Germinal center (tissue), 1 donor: ENCODE measurements around the gene SPINT1.

Experiments used
- DNase-seq: peaks from one replicate; pipeline ENCODE4 v3.0.0; 2012; ENCODE audit warnings: mixed read lengths, low spot score

SPINT1 gene

GRCh38 chr15:40843885-40844695 is at the start of gene SPINT1:
Gene SPINT1 (plus strand): TSS chr15:40844048. CDS start chr15:40844555, 507 bp downstream.
- DNase-seq, result peak; percentile 66

DNA sequence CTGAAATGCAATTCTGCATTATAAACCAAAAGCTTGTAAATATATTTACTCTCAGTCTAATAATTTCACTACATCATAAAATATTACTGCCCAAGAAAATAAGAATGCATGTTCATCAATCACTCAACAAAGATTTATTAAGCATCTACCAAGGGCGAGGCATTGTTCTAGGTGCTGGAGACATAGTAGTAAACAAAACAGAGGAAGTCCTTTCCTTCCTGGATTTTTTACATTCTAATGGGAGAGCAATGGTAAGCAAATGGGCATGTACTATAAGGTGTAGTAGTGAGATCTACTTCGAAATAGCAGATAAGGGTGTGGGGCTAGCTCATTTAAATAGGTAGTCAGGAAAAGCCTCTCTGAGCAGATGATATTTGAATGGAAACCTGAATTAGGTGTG is 47.8 kb upstream of the SPINT1 start:
- no peak for DNase-seq

GRCh38 chr15:40796512-40796911 is 47.3 kb upstream of the SPINT1 start:
- no peak for DNase-seq

- DNase-seq, result no peak
Measured at GRCh38 chr15:40799523-40799922, 44.3 kb upstream of the SPINT1 start.

DNA sequence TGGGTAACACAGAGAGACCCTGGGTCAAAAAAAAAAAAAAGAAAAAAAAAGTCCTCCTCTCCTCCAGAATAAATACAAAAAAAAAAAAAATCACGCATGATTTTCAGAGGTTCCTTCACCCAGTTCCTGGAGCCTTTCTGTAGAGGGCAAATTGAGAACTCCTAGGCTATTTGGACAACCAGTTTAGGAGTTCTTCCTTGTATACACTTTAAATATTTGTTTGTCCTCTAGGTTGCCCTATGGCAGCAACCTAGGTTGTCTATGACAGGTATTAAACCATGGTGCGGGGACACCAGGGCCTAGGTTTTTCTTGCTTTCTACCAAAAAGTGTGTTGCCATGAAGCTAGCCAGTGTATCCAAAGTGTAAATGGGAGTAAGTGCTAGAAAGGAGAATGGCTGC is 40.8 kb upstream of the SPINT1 start:
- DNase-seq, result no peak

DNA sequence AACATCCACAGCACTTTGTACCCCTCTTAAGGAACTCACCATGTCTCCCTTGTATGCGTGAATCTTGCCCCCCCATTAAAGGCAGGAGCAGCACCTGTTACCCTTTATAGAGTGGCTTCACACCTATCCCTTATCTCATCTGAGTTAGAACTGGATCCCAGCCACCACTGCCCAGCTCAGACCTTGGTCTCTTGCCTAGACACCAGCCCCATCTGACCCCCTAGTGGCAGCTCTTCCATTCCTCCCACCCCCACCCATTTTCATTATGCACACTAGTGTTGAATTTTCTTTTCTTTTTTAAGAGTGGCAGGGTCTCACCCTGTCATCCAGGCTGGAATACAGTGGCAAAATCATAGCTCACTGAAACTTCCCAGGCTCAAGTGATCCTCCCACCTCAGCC is 40.2 kb upstream of the SPINT1 start:
- no peak for DNase-seq

DNA sequence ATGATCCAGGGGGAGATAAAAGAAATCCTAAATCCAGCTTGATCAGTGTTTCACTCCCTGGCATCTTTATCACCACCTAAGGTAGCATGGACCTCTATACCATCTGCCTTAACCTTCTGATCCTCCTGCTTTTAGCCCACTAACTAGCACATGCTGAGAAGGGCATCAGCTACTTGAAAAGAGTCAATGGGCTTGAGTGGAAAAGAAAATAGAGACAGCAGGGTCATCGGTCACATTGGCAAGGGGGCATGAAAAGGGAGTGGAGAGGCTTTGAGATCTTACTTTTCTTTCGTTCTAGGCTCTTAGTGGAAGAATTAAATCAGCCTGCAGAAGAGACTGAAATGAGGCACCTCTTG is 37.2 kb upstream of the SPINT1 start:
- no peak for DNase-seq

GRCh38 chr15:40807028-40807887 is 36.6 kb upstream of the SPINT1 start, which contains the start of the genes DNAJC17 and ZFYVE19:
Gene DNAJC17 (minus strand): TSS chr15:40807473. CDS start chr15:40807446, 27 bp downstream.
Gene ZFYVE19 (plus strand): TSS chr15:40807089. CDS start chr15:40807590, 501 bp downstream.
- peak; percentile 90 for DNase-seq

GRCh38 chr15:40807888-40808461 is 35.9 kb upstream of the SPINT1 start:
- no peak for DNase-seq

DNA sequence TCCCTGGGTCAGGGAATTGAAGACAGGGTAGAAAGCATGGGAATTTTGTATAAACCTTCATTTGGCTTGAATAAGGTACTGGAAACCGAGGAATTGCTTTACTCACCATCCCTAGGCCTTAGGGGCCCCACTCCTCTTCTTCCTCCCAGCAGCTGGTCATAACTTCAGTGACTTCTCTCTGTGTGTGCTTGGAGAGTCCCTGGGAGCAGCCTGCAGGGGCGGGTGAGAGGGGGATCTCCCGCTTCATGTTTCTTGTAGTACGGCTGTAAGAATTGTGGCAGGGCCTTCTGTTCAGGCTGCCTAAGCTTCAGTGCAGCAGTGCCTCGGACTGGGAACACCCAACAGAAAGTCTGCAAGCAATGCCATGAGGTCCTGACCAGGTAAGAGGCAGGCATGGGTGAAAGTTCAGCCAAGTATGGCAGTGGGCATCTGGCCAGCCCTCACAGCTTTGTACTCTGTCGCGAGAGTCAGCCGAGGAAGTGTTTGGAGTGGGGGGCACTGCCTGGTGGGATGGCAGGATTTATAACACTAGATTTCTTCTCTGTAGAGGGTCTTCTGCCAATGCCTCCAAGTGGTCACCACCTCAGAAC is 34.9 kb upstream of the SPINT1 start:
- DNase-seq, result no peak

- DNase-seq, result no peak
Measured at GRCh38 chr15:40812721-40813425, 31.0 kb upstream of the SPINT1 start.

- no peak for DNase-seq
Measured at GRCh38 chr15:40815042-40815698, 28.7 kb upstream of the SPINT1 start.

DNA sequence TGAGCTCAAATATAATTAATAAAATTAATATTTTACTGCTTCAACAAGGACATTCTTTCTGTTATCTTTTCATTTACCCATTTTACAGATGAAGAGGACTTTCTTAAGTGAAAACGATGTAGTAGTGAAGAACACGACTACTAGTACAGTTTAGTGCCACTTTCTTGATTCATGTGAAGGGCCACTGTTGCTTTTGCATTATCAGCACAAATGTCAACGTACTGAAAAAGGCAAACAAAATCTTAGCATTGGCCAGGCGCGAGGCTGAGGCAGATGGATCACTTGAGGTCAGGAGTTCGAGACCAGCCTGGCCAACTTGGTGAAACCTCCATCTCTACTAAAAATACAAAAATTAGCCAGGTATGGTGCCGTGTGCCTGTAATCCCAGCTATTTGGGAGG is 24.8 kb upstream of the SPINT1 start:
- DNase-seq, result no peak

GRCh38 chr15:40821195-40821594 is 22.7 kb upstream of the SPINT1 start:
- DNase-seq, result no peak

DNA sequence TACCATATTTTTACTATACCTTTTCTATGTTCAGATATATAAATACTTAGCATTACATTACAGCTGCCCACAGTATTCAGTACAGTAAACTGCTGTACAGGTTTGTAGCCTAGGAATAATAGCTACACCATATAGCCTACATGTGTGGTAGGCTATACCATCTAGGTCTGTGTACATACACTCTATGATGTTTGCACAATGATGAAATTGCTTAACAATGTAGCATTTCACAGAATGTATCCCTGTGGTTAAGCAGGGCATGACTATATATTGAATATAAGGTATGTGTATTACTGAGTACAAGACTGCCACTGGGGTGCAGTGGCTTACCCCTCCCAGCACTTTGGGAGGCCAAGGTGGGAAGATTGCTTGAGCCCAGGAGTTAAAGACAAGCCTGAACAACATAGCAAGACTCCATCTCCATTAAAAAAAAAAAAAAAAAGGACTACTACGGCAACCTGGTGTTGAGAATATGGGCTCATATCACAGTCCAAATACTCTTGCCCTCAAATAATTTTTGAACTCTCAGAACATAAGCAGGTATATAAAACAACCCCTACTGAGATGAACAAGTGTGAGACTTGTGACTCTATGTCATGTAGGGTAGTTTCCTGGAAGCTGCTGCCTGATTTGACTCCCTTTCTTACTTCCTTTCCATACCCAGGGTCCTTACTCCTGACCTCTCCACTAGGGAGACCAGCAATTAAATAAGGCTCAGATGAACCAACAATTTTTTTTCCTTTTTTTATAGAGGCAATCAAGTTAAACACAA is 20.1 kb upstream of the SPINT1 start:
- DNase-seq, result no peak

DNA sequence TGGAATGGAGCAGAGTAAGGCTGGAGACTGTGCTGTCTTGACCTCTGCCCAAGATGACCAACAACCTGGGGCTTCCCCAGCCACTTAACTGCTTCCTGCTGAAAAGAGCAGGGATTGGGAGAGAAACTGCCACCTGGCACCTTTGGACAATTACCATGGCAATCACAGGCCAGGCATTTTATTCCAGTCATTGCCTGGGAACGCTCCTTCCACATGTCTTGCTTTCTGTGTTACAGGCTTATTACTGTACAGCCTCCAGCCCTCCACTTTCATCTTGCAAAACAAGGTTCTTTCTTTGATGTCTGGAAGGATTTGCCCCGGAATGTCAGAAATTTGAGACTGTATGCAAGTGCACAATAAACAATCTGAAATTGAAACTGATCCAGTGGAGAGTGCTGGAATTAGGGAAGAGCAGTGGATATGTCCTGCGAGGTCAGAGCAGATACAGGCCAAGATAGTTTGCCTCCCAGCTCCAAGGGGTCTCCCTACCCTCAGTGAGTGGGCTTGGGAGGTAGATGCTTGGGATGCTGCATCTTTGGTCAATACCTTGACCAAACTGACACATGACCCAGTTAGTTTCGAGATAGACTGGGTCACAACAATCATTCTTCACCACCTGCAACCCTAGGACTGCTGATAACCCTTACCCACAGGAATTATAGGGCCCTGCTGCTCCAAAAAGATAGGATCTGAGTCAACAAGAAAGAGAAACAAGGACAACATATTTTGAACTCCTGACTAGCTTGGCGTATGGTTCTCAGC is 18.0 kb upstream of the SPINT1 start:
- no peak for DNase-seq

DNA sequence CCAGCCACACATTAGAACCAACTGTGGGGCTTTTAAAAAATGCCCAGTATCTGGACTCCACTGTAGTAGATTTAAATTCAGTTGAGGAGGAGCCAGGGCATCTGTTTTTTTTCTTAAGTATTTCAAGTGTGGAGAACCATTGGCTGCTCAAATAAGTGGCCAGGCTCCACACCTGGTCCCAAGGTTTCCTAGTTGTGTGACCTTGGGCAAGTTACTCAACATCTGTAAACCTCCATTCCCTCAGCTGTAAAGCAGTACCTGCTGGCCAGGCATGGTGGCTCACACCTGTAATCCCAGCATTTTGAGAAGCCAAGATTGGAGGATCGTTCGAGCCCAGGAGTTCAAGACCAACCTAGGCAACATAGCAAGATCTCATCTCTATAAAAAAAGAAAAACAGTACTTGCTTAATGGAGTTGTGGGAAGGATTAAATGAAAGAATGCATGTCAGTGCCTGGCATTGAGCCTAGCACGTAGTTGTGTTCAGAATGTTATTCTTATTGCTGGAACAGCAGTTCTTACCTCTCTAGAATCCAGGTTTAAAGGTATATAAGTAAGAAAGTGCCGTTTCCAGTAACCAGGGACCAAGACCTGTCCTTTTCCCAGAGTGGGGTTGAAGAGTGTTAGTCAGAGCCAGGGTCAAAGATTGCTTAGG is 17.3 kb upstream of the SPINT1 start:
- DNase-seq, result no peak

- no peak for DNase-seq
Measured at GRCh38 chr15:40828447-40829036, 15.3 kb upstream of the SPINT1 start, which contains the start of gene PPP1R14D. Gene PPP1R14D (minus strand): TSS chr15:40828708. CDS start chr15:40828641, 67 bp downstream.
